SIG-M5 (cell line): ENCODE data around the gene FGF22.
"Not testable (repeated sequence)": the region's sequence is repeated elsewhere in the genome, so short reads cannot be mapped to it uniquely, and the experiment has no call there.

ENCODE experiments used
- DNase-seq: peaks from one replicate; lab custom pipeline; 2025; lab: John Stamatoyannopoulos, UW

FGF22 gene

DNA sequence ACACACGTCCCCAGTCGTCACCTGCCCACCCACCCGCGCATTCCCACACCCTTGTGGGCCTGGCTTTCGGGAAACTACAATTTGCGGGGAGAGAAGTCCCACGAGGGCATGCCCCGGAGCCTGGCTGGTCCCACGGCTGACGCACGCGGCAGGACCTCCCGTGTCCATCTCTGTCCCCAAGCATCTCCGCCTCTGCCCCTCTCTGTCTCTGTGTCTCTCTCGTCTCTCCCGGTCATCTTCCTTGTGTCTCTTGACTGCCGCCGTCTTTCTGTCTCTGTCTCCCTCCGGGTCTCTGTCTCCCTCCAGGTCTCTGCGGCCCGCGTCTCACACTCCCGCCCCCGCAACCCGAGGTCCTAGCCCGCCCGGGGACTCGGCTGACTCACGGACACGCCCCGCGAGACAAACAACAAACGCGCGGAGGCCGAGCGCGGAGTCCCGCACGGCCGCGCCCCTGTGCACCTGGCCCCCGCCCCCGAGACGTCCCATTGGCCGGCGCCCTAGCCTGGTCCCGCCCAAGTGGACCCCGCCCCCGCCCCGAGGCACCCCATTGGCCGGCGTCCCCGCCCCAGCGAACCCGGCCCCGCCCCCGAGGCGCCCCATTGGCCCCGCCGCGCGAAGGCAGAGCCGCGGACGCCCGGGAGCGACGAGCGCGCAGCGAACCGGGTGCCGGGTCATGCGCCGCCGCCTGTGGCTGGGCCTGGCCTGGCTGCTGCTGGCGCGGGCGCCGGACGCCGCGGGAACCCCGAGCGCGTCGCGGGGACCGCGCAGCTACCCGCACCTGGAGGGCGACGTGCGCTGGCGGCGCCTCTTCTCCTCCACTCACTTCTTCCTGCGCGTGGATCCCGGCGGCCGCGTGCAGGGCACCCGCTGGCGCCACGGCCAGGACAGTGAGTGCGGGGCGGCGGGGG lies at the start of gene FGF22:
TSS of gene FGF22 (plus strand) at position 627 of the 908 bp plus-strand sequence. CDS start at position 674, 47 bp downstream.
- no peak for DNase-seq

- DNase-seq: no peak
Measured at GRCh38 chr19:590396-590745, 49.3 kb upstream of the FGF22 start.

GRCh38 chr19:590750-591098 lies 49.0 kb upstream of the FGF22 start:
- DNase-seq: no peak

GRCh38 chr19:591099-591958 lies 48.4 kb upstream of the FGF22 start:
- DNase-seq: no peak

- no peak for DNase-seq
Measured at GRCh38 chr19:592101-592500, 47.6 kb upstream of the FGF22 start.

DNA sequence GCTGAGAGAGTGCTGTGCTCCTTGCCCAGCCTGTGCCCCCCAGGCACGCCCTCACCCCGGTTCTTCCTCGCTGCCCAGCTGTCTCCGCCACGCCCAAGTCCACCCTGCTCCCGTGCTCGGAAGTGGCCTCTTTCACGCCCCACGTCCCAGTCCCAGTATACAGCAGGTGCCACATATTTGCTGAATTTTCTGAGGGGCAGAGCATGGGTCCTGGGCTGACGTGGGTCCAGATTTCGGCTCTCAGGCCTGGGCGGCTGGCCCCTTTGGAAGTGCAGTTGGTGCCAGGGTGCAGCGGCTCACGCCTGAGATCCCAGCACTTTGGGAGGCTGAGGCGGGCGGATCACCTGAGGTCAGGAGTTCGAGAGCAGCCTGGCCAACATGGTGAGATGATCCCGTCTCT lies 46.6 kb upstream of the FGF22 start:
- DNase-seq: no peak

- DNase-seq: no peak
Measured at GRCh38 chr19:593505-593904, 46.2 kb upstream of the FGF22 start.

GRCh38 chr19:594265-594870 lies 45.3 kb upstream of the FGF22 start:
- DNase-seq: no peak

GRCh38 chr19:595326-596262 lies 44.1 kb upstream of the FGF22 start:
- no peak for DNase-seq

GRCh38 chr19:596263-596655 lies 43.4 kb upstream of the FGF22 start:
- DNase-seq: no peak

GRCh38 chr19:597406-598315 lies 42.0 kb upstream of the FGF22 start:
- DNase-seq: no peak

DNA sequence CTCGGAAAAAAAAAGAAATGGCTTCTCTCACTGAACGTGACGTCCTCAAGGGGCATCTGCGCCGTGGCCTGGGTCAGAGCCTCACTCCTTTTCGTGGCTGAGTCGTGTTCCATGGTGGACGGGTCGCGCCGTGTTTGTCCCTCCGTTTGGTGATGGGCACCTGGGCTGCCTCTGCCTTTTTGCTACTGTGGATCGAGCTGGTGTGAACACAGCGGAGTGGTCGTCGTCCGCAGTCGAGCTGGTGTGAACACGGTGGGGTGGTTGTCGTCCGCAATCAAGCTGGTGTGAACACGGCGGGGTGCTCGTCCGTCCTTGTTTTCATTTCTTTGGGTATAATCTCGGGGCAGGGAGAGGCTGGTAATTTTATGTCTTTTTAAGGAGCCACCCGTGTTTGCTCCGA lies 38.4 kb upstream of the FGF22 start:
- no peak for DNase-seq

GRCh38 chr19:601790-602189 lies 37.9 kb upstream of the FGF22 start:
- no peak for DNase-seq

DNA sequence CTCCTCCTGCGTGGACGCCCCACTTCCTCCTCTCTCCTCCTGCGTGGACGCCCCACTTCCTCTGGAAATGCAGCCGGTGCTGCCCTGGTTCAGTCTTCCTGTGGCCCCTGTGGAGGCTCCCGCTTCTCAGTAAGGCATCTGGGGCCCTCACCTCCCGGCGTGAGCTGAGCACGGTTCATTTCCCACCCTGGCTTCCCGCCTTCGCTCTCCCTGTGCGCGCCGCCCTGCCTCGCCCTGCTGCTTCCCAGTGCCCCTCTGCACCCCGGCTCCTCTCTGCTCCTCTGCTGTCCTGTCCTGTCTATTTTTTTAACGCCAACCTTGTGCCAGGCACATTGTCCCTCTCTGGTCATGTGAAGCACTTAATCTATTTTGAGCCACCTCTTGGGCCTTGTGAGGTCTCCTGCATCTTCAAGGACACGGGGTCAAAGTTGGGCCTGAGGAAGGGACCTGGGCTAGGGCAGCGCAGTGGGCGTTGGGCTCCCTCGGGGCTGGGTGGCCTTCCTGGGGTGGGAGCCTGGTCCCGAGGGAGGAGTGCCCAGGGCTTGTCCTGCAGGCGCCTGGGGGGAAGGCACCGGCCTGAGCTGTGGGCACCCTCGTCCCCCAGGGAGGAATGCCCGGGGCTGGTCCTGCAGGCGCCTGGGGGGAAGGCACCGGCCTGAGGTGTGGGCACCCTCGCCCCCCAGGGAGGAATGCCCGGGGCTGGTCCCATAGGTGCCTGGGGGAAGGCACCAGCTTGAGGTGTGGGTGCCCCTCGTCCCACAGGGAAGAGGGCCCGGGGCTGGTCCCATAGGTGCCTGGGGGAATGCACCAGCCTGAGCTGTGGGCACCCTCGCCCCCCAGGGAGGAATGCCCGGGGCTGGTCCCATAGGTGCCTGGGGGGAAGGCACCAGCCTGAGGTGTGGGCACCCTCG lies 37.0 kb upstream of the FGF22 start:
- no peak for DNase-seq

DNA sequence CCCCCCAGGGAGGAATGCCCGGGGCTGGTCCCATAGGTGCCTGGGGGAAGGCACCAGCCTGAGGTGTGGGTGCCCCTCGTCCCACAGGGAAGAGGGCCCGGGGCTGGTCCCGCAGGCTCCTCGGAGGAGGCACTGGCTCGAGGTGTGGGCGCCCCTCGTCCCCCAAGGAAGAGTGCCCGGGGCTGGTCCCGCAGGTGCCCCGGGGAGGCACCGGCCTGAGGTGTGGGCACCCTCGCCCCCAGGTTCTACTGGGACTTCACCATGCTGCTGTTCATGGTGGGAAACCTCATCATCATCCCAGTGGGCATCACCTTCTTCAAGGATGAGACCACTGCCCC lies 36.4 kb upstream of the FGF22 start:
- not testable (repeated sequence) for DNase-seq

GRCh38 chr19:603779-604178 lies 35.9 kb upstream of the FGF22 start:
- not testable (repeated sequence) for DNase-seq

- no peak for DNase-seq
Measured at GRCh38 chr19:604355-604754, 35.3 kb upstream of the FGF22 start.

GRCh38 chr19:605061-605971 lies 34.4 kb upstream of the FGF22 start:
- not testable (repeated sequence) for DNase-seq
